T47D (cell line): ENCODE data around the gene TEX10.

Experiments used
- DNase-seq, 2 experiments: peaks; one replicate each; pipeline versions ENCODE4 v3.0.0 to v3.0.0-alpha.2; 2011 to 2012; ENCODE audit warnings: low read depth in 1 of 2, low spot score in 1 of 2
- JUND ChIP-seq: IDR thresholded peaks from 2 replicates; pipeline ENCODE4 v1.6.1; 2012; ENCODE audit warnings: low read depth
- in situ Hi-C: cut with HindIII; loops from 2 replicates; pipeline ENCODE4 v1.10.0; 2016; ENCODE audit warnings: low sequenced_read_pairs, low pct_unique_long_range_greater_than_20kb

The TEX10 gene

GRCh38 chr9:100267211-100267610 lies 85.5 kb downstream of the TEX10 start:
- TF ChIP-seq JUND, result no peak
- DNase-seq, result peak in 1 of 2 experiments; percentile 0
- in situ Hi-C loops, result no loop called here
